ENCODE measurements around the gene LENG9. TPM values are rescaled to one million over a fixed set of nuclear protein-coding genes. Genes with fewer than 3 reads are reported as not detected.

Gene LENG9
- polyA plus RNA-seq, 2 of the 4 experiments (the other 2 are of a cell fraction), result 1.9 to 4.1 TPM

DNA sequence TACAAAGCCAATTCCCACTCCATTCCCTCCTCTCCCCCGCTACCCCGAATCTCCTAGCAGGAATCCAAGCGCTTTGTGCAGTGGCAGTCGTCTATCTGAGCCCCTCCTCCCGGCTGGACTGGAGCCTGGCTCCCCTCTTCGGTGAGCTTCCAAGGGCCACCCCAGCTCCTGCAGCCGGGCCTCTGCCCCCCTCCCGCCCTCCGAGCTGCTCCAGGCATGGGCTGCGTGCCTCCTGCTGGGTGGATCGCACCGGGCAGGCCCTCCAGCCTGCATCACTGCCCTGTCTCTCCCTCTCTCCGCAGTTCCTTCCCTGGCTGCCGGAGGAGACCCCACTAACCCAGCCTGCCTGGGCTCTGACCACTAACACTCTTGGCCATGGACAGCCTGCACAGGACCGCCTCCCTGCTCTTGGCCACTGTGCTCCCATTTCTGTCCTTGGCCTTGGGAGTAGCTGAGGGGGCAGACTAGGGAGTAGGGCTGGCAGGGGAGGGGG lies 27.5 kb downstream of the LENG9 start:
- 89% methylated on average over 15 of the region's 15 CpGs for WGBS (ENCODE audit: missing lambda C conversion rate)
- no peak overlapping the region for H3K4me3 ChIP-seq
- no peaks in the 10 kb centered on the region for H3K9me3 ChIP-seq
- no peak overlapping the region for H3K4me2 ChIP-seq
- DNase-seq (ENCODE audit: low read depth in 1 of 2, low spot score in 1 of 2) (no peak), ATAC-seq (no peak), FAIRE-seq (no peak)
- CTCF ChIA-PET, result interaction anchor here (0.7 to 4.8 kb wide), 4 partner anchors 13 to 45 kb away, joined by 4 to 30 read pairs (median 14); partner anchors contain the start of gene LENG8
- POLR2A ChIA-PET, result interaction anchor here (0.9 to 1.0 kb wide), 2 partner anchors 13 to 26 kb away, joined by 4 read pairs; partner anchors contain the start of gene LENG8
- TF ChIP-seq KDM5A (IDR thresholded peaks at IDR 0.05) (no peak), CHD4 (IDR thresholded peaks at IDR 0.05; ENCODE audit: borderline replicate concordance) (no peak), USF2 (IDR thresholded peaks at IDR 0.05) (no peak), POLR2AphosphoS2 (conservative IDR thresholded peaks at IDR 0.05; ENCODE audit: low read length) (no peak), JUNB (IDR thresholded peaks at IDR 0.05) (no peak), FOSL2 (IDR thresholded peaks at IDR 0.05) (no peak), FOSL2 (CRISPR knock-in tag; IDR thresholded peaks at IDR 0.05) (no peak), ZSCAN20 (CRISPR knock-in tag; IDR thresholded peaks at IDR 0.05) (no peak)
- TF ChIP-seq, protein P1, sequence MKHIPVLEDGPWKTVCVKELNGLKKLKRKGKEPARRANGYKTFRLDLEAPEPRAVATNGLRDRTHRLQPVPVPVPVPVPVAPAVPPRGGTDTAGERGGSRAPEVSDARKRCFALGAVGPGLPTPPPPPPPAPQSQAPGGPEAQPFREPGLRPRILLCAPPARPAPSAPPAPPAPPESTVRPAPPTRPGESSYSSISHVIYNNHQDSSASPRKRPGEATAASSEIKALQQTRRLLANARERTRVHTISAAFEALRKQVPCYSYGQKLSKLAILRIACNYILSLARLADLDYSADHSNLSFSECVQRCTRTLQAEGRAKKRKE (CRISPR knock-in tag; IDR thresholded peaks at IDR 0.05; ENCODE audit: low read depth), result no peak
- H3K4me1 ChIP-seq, result peaks cover 14% of the 10 kb centered on the region
- H3K27ac ChIP-seq, result no peak overlapping the region

DNA sequence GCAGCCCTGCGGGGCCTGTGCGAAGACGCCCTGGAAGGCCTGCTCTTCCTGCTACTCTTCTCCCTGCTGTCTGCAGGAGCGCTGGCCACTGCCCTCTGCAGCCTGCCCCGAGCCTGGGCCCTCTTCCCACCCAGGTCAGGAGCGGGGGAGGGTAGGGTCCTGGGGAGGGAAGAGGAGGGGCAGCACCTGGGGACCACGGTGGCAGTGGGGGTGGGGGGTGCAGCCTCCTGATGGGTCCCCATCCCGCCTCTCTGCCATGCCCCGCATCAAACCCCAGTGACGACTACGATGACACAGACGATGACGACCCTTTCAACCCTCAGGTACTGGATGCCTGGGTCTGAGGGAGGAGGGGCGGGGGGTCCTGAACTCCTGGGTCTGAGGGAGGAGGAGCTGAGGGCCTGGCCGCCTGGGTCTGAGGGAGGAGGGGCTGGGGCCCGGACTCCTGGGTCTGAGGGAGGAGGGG lies 28.0 kb downstream of the LENG9 start:
- no peaks in the 10 kb centered on the region for H3K9me3 ChIP-seq
- 85% methylated on average over 13 of the region's 16 CpGs for WGBS (ENCODE audit: missing lambda C conversion rate)
- peaks cover 19% of the 10 kb centered on the region for H3K4me1 ChIP-seq
- ATAC-seq (no peak), DNase-seq (ENCODE audit: low read depth in 1 of 2, low spot score in 1 of 2) (no peak), FAIRE-seq (no peak)
- no peak for TF ChIP-seq USF2 (IDR thresholded peaks at IDR 0.05)
- TF ChIP-seq CHD4 (IDR thresholded peaks at IDR 0.05; ENCODE audit: borderline replicate concordance), result no peak
- no peak for TF ChIP-seq MYC (IDR thresholded peaks at IDR 0.05; ENCODE audit: borderline replicate concordance, low read length)
- TF ChIP-seq NR3C1 (IDR thresholded peaks at IDR 0.05), result no peak
- TF ChIP-seq, protein P2, sequence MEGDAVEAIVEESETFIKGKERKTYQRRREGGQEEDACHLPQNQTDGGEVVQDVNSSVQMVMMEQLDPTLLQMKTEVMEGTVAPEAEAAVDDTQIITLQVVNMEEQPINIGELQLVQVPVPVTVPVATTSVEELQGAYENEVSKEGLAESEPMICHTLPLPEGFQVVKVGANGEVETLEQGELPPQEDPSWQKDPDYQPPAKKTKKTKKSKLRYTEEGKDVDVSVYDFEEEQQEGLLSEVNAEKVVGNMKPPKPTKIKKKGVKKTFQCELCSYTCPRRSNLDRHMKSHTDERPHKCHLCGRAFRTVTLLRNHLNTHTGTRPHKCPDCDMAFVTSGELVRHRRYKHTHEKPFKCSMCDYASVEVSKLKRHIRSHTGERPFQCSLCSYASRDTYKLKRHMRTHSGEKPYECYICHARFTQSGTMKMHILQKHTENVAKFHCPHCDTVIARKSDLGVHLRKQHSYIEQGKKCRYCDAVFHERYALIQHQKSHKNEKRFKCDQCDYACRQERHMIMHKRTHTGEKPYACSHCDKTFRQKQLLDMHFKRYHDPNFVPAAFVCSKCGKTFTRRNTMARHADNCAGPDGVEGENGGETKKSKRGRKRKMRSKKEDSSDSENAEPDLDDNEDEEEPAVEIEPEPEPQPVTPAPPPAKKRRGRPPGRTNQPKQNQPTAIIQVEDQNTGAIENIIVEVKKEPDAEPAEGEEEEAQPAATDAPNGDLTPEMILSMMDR (IDR thresholded peaks at IDR 0.05), result no peak
- no peak for TF ChIP-seq HOXB13 (CRISPR knock-in tag; IDR thresholded peaks at IDR 0.05; ENCODE audit: low read depth)
- TF ChIP-seq ZC3H11A (IDR thresholded peaks at IDR 0.05), result no peak
- TF ChIP-seq HOXB5 (CRISPR knock-in tag; IDR thresholded peaks at IDR 0.05), result no peak
- no peak for TF ChIP-seq POLR2AphosphoS2 (conservative IDR thresholded peaks at IDR 0.05; ENCODE audit: low read length)
- no peak for TF ChIP-seq HMGXB4 (CRISPR knock-in tag; IDR thresholded peaks at IDR 0.05; ENCODE audit: borderline replicate concordance)
- no peak for TF ChIP-seq GATA3 (IDR thresholded peaks at IDR 0.05; ENCODE audit: borderline replicate concordance)
- TF ChIP-seq POLR2A (IDR thresholded peaks at IDR 0.05; ENCODE audit: low read length), result no peak
- TF ChIP-seq FOSB (CRISPR knock-in tag; IDR thresholded peaks at IDR 0.05), result no peak
- no peak for TF ChIP-seq BHLHE40 (IDR thresholded peaks at IDR 0.05; ENCODE audit: low read depth, low read length)
- no peak for TF ChIP-seq SREBF2 (IDR thresholded peaks at IDR 0.05)
- H3K27ac ChIP-seq, result no peak overlapping the region
- no peak overlapping the region for H3K4me3 ChIP-seq
- POLR2A ChIA-PET, result interaction anchor here (0.9 to 1.0 kb wide), 2 partner anchors 13 to 27 kb away, joined by 4 read pairs; partner anchors contain the start of gene LENG8
- CTCF ChIA-PET, result interaction anchor here (1.4 to 4.8 kb wide), 3 partner anchors 13 to 44 kb away, joined by 4 to 30 read pairs (median 25); partner anchors contain the start of gene LENG8
- no peak overlapping the region for H3K4me2 ChIP-seq
